Activated CD8-positive, alpha-beta memory T cell treated with anti-CD3 and anti-CD28 coated beads, Interleukin-2, amount 50 U/mL, for 1 hour (primary cell): ENCODE measurements around the gene NAT14.
A peak's percentile ranks its signal among the peaks of the same experiment; 100 is the strongest.

Experiments
- DNase-seq: peaks from one replicate; pipeline ENCODE4 v3.0.0-alpha.2; 2020; ENCODE audit errors: extremely low read depth

NAT14 gene

GRCh38 chr19:55471266-55471665 is 13.7 kb upstream of the NAT14 start:
- DNase-seq = no peak

- DNase-seq = no peak
These were observed 12.5 kb upstream of the NAT14 start for GRCh38 chr19:55472463-55472862.

- no peak for DNase-seq
These were observed 11.6 kb upstream of the NAT14 start for GRCh38 chr19:55473225-55474012.

GRCh38 chr19:55474269-55475265 is 10.4 kb upstream of the NAT14 start:
- DNase-seq = no peak

- DNase-seq = peak; percentile 97
These were observed 8.8 kb upstream of the NAT14 start, which contains the start of gene ZNF628 for GRCh38 chr19:55476100-55476775. TSS of gene ZNF628 (plus strand) at chr19:55476617. CDS start at chr19:55479911, 3,294 bp downstream.

GRCh38 chr19:55477905-55478304 is 7.1 kb upstream of the NAT14 start:
- DNase-seq = no peak

- no peak for DNase-seq
These were observed 6.6 kb upstream of the NAT14 start for GRCh38 chr19:55478364-55478763.

GRCh38 chr19:55479045-55479444 is 5.9 kb upstream of the NAT14 start:
- DNase-seq = no peak

- DNase-seq = no peak
These were observed 5.3 kb upstream of the NAT14 start for GRCh38 chr19:55479451-55480230.

GRCh38 chr19:55481148-55481793 is 3.7 kb upstream of the NAT14 start:
- no peak for DNase-seq

- no peak for DNase-seq
These were observed 3.2 kb upstream of the NAT14 start for GRCh38 chr19:55481794-55482155.

GRCh38 chr19:55482156-55482961 is 2.6 kb upstream of the NAT14 start:
- DNase-seq = no peak

- no peak for DNase-seq
These were observed 1.9 kb upstream of the NAT14 start for GRCh38 chr19:55482967-55483705.

- DNase-seq = no peak
These were observed 1.0 kb upstream of the NAT14 start for GRCh38 chr19:55483706-55484592.

GRCh38 chr19:55485439-55486011 is 537 bp downstream of the NAT14 start:
- no peak for DNase-seq

GRCh38 chr19:55486043-55486970 is 1.3 kb downstream of the NAT14 start:
- no peak for DNase-seq
